Keratinocyte (primary cell): Measurements from ENCODE around the gene ALK. TPM values are rescaled to one million over a fixed set of nuclear protein-coding genes. Genes with fewer than 3 reads are reported as not detected.

Experiments
- polyA plus RNA-seq, 5 experiments: library from polyadenylated mRNA; depleted of rRNA in 3 of 5; stranded (reverse) in 3 of 5; stranded (forward) in 1 of 5; unstranded in 1 of 5; fragments of >200 nt; gene quantifications; 1 replicate in 1 of 5; 2 replicates in 3 of 5; 3 replicates in 1 of 5; pipeline versions ENCODE4 v1.2.1 to v1.2.3, GENCODE V29; 2011 to 2012; ENCODE audit warnings: missing spikeins in 2 of 5, low read depth in 1 of 5, low replicate concordance in 1 of 5
- small RNA-seq, 3 experiments: library from RNA; depleted of rRNA; stranded (forward); fragments of <200 nt; gene quantifications; one replicate each; pipeline ENCODE3, GENCODE V24; 2012; ENCODE audit warnings: low read depth in 3 of 3, low replicate concordance in 1 of 3; ENCODE audit not compliant: insufficient read length in 3 of 3

ALK gene
- polyA plus RNA-seq, 1 donor (not counting 4 experiments of a cell fraction or from before 2014, with no cell fraction given), result not detected

Small RNA genes within 50 kb of the gene (small RNA-seq; reads per million reads assigned to genes)
- gene RN7SL516P, result 0 reads per million in 3 experiments

Other genes with a start within 250 kb of the ALK start
- gene YPEL5, start 225.4 kb upstream of the ALK start, polyA plus RNA-seq, result 70.7 to 149 TPM (median 126 TPM) in 3 replicates